ENCODE measurements around the gene DRD2. TPM values are rescaled to one million over a fixed set of nuclear protein-coding genes. Genes with fewer than 3 reads are reported as not detected.

Gene DRD2
- total RNA-seq, 1 donor from 2014 or later: 7.5 TPM

DNA sequence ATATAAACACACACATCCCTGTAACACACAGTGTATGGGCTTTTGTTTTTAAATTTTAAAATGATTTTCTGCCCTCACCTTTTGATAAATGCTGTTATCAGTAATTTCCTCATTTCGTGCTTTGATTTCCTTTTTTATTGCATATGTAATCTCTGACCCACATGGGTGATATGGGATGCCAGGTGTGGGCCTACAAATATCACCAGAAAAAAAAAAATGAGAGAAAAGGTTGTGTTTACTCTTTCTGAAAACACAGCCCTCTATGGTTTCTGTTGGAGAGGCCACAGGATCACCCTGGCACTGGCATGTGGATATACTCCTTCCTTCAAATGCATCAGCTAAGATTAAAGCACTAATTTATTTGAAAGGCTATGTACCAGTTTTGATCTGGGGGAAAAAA is 17.0 kb downstream of the DRD2 start:
- H3K9me3 Mint-ChIP-seq: no peaks in the 10 kb centered on the region
- no peak for DNase-seq (ENCODE audit: low spot score in 2 of 2, unreplicated experiment in 2 of 2)
- H3K4me3 Mint-ChIP-seq: no peak overlapping the region
- peaks cover 36% of the 10 kb centered on the region for H3K27me3 Mint-ChIP-seq (ENCODE audit: low read depth)
- no peak overlapping the region for H3K27ac Mint-ChIP-seq
- no peaks in the 10 kb centered on the region for H3K36me3 Mint-ChIP-seq
- TF ChIP-seq, protein P1, sequence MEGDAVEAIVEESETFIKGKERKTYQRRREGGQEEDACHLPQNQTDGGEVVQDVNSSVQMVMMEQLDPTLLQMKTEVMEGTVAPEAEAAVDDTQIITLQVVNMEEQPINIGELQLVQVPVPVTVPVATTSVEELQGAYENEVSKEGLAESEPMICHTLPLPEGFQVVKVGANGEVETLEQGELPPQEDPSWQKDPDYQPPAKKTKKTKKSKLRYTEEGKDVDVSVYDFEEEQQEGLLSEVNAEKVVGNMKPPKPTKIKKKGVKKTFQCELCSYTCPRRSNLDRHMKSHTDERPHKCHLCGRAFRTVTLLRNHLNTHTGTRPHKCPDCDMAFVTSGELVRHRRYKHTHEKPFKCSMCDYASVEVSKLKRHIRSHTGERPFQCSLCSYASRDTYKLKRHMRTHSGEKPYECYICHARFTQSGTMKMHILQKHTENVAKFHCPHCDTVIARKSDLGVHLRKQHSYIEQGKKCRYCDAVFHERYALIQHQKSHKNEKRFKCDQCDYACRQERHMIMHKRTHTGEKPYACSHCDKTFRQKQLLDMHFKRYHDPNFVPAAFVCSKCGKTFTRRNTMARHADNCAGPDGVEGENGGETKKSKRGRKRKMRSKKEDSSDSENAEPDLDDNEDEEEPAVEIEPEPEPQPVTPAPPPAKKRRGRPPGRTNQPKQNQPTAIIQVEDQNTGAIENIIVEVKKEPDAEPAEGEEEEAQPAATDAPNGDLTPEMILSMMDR (IDR thresholded peaks at IDR 0.05; ENCODE audit: unreplicated experiment): no peak
- H3K4me1 Mint-ChIP-seq: no peaks in the 10 kb centered on the region

DNA sequence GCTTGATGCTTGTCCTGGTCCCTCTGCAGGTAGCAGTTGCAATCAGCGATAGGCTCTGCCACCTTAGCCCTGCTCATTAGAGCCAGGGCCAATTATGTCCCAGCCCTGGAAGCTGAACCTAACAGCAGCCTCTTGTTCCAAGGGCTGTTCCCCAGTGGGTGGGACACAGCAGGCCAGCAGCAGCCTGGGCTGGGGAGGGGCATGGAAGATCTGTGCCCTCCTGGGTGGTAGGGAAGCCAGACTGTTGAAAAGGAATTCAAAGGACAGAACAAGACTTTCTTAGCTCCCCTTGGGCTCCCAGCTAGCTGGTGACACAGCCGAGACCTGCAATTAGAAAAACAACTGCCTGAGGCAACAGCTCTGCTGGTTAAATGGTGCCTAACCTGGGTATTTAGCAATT is 17.4 kb downstream of the DRD2 start:
- no peaks in the 10 kb centered on the region for H3K4me1 Mint-ChIP-seq
- no peaks in the 10 kb centered on the region for H3K36me3 Mint-ChIP-seq
- no peak overlapping the region for H3K27ac Mint-ChIP-seq
- no peaks in the 10 kb centered on the region for H3K9me3 Mint-ChIP-seq
- DNase-seq (ENCODE audit: low spot score in 2 of 2, unreplicated experiment in 2 of 2): no peak
- peaks cover 32% of the 10 kb centered on the region for H3K27me3 Mint-ChIP-seq (ENCODE audit: low read depth)
- no peak overlapping the region for H3K4me3 Mint-ChIP-seq
- TF ChIP-seq, protein P1 (IDR thresholded peaks at IDR 0.05; ENCODE audit: unreplicated experiment): no peak

DNA sequence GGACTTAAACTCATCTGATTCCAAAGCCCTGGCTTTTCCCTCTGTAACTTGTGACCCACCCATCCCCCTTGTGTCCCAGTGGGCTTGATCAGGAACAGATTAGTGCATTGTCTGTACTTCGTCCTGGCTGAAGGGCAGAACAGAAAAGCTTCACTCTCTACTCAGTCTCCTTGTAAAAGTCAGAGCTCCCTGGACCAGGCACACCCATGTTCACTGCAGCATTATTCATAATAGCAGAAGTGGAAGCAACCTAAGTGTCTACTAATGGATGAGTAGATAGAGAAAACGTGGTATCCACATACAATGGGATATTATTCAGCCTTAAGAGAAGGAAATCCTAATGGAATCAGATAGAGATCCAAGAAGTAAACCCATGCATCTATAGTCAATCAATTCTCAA is 20.7 kb downstream of the DRD2 start:
- no peak overlapping the region for H3K4me3 Mint-ChIP-seq
- no peak overlapping the region for H3K27ac Mint-ChIP-seq
- TF ChIP-seq, protein P1 (IDR thresholded peaks at IDR 0.05; ENCODE audit: unreplicated experiment): no peak
- peaks cover 10% of the 10 kb centered on the region for H3K27me3 Mint-ChIP-seq (ENCODE audit: low read depth)
- no peaks in the 10 kb centered on the region for H3K4me1 Mint-ChIP-seq
- DNase-seq (ENCODE audit: low spot score in 2 of 2, unreplicated experiment in 2 of 2): no peak
- no peaks in the 10 kb centered on the region for H3K36me3 Mint-ChIP-seq
- H3K9me3 Mint-ChIP-seq: no peaks in the 10 kb centered on the region

DNA sequence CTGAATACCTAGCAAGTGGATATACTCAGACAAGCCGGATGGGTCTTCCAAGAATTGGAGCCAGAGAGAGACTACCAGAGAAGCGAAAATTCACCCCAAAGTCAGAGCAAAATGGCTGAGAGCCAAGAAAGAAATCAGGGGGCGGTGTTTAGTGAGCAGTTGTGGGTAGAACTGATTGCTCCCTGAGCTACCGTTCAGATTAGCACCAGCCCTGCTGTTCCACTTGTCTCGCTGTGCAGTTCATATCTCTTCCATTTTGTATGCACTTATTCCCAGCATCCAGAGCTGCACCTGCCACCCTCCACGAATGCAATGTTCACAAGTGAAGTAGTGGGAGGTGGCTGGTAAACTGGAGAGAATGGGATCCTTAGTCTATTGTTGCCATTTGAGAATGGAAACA is 25.5 kb downstream of the DRD2 start:
- DNase-seq (ENCODE audit: low spot score in 2 of 2, unreplicated experiment in 2 of 2): no peak
- TF ChIP-seq, protein P1 (IDR thresholded peaks at IDR 0.05; ENCODE audit: unreplicated experiment): no peak
- Mint-ChIP-seq H3K27me3 (ENCODE audit: low read depth) (peaks cover 5% of the 10 kb centered on the region), H3K4me3 (no peak overlapping the region), H3K9me3 (no peaks in the 10 kb centered on the region), H3K36me3 (no peaks in the 10 kb centered on the region), H3K4me1 (peaks cover 19% of the 10 kb centered on the region), H3K27ac (no peak overlapping the region)

DNA sequence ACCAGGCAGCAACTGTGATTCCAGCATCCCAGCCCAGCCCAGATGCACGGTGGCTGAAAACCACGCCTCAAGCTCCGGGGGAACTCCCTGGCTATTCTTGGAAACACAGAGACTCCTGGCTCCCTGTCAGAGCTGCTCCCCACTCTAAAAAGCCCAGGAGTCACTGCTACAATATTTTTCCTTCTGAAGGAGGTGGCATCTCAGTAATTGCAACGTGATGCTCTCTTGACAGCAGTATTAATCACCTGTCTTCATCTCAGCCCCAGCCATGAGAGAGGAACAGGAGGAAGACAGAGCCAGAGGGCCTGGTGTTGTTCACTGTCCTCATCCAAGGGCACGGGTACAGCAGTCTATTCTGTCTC is 26.9 kb downstream of the DRD2 start:
- H3K27me3 Mint-ChIP-seq (ENCODE audit: low read depth): peaks cover 5% of the 10 kb centered on the region
- peaks cover 19% of the 10 kb centered on the region for H3K4me1 Mint-ChIP-seq
- H3K36me3 Mint-ChIP-seq: no peaks in the 10 kb centered on the region
- TF ChIP-seq, protein P1 (IDR thresholded peaks at IDR 0.05; ENCODE audit: unreplicated experiment): no peak
- no peak for DNase-seq (ENCODE audit: low spot score in 2 of 2, unreplicated experiment in 2 of 2)
- H3K9me3 Mint-ChIP-seq: no peaks in the 10 kb centered on the region
- no peak overlapping the region for H3K27ac Mint-ChIP-seq
- H3K4me3 Mint-ChIP-seq: no peak overlapping the region
